Caco-2 (cell line): ENCODE data around the gene FCGR2B. TPM values are rescaled to one million over a fixed set of nuclear protein-coding genes. Genes with fewer than 3 reads are reported as not detected.
"Not testable (repeated sequence)": the region's sequence is repeated elsewhere in the genome, so short reads cannot be mapped to it uniquely, and the experiment has no call there.

ENCODE experiments used
- BruUV-seq: library from RNA; stranded (reverse); fragments of 400-500 nt; replicated peaks from 2 replicates; lab custom pipeline; 2021; lab: Mats Ljungman, UMichigan
- CTCF ChIA-PET: fragments of 300-600 bp; sonication (Branson Sonifier 250); formaldehyde crosslinking; loops from one replicate; lab custom pipeline; 2022; ENCODE audit warnings: antibody characterized with exemption; lab: Charles Lee
- POLR2A ChIA-PET: fragments of 300-600 bp; sonication (Branson Sonifier 250); formaldehyde crosslinking; loops from one replicate; lab custom pipeline; 2022; ENCODE audit warnings: antibody characterized with exemption; lab: Charles Lee
- DNase-seq, 2 experiments: peaks; one replicate each; pipeline versions ENCODE4 v3.0.0 to v3.0.0-alpha.2; 2020 to 2022
- H3K27me3 ChIP-seq: replicated peaks from 2 replicates; pipeline ENCODE4 v1.6.0; 2011; ENCODE audit warnings: low read length; ENCODE audit not compliant: control insufficient read depth, insufficient read depth
- H3K36me3 ChIP-seq: 2 replicates; pipeline ENCODE4 v1.5.1; 2011; ENCODE audit warnings: low read length; ENCODE audit not compliant: control insufficient read depth, insufficient read depth
- H3K4me1 ChIP-seq: fragments of 250-450 bp; sonication (Bioruptor Pico); 2 replicates; pipeline ENCODE4 v1.5.1; 2020; ENCODE audit warnings: mild to moderate bottlenecking
- H3K4me3 ChIP-seq: 2 replicates; pipeline ENCODE4 v1.5.1; 2011; ENCODE audit warnings: low read depth, mild to moderate bottlenecking, control low read depth, low read length
- H3K9me3 ChIP-seq: fragments of 250-450 bp; sonication (Bioruptor Pico); 2 replicates; pipeline ENCODE4 v1.5.1; 2020; ENCODE audit warnings: mild to moderate bottlenecking, moderate library complexity
- H3K27ac Mint-ChIP-seq: one replicate; pipeline ENCODE4 v1.8.0; 2022; ENCODE audit warnings: mixed read lengths; ENCODE audit not compliant: unreplicated experiment
- H3K27me3 Mint-ChIP-seq: one replicate; pipeline ENCODE4 v1.8.0; 2022; ENCODE audit warnings: mixed read lengths; ENCODE audit not compliant: insufficient read depth, unreplicated experiment
- H3K36me3 Mint-ChIP-seq: one replicate; pipeline ENCODE4 v1.8.0; 2022; ENCODE audit warnings: mild to moderate bottlenecking, mixed read lengths; ENCODE audit not compliant: insufficient read depth, unreplicated experiment
- H3K4me1 Mint-ChIP-seq: one replicate; pipeline ENCODE4 v1.8.0; 2022; ENCODE audit warnings: low read depth, mixed read lengths; ENCODE audit not compliant: unreplicated experiment
- H3K4me3 Mint-ChIP-seq: one replicate; pipeline ENCODE4 v1.8.0; 2022; ENCODE audit warnings: mild to moderate bottlenecking, moderate library complexity, mixed read lengths; ENCODE audit not compliant: unreplicated experiment
- H3K9me3 Mint-ChIP-seq: one replicate; pipeline ENCODE4 v1.8.0; 2022; ENCODE audit warnings: mixed read lengths; ENCODE audit not compliant: unreplicated experiment
- intact Hi-C: fragments of 100-400 bp; cut with micrococcal nuclease; formaldehyde crosslinking; loops from one replicate; pipeline ENCODE4 v1.10.0; 2022; ENCODE audit not compliant: unreplicated experiment
- total RNA-seq: library from RNA; stranded (reverse); gene quantifications from 2 replicates; pipeline ENCODE4 v1.2.3, GENCODE V29; 2022

The FCGR2B gene
- total RNA-seq, 1 experiment from 2014 or later, result not detected

DNA sequence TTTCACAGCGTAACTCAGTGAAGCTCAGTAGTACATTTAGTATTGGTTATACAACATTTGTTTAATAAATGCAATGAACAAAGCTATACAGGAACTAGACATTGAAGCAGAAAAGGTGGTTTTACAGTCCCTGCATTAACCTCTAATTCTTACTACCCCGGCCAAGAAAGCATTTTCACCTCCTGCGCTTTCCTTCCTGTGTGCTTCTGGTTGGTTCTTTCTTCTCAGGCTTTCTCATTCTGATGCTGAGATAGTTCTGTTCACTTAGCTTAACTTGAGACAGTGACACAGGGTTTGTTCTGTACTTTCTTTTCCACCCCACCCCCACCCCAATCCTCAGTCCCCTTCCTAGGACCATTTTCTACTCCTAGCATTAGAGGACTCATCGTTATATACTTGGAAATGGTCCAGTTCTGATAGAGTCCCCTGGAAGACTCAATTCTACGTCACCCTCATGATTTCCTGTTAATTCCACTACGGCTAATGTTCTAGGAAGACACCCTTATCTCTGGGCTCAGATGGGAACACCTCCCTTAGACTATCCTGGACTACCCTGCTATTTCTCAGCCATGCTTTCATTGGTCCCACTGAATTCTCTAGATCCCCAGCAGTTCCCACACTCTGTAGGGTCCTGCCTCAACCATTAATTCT lies 39.4 kb upstream of the FCGR2B start:
- POLR2A ChIA-PET, H3K4me1 ChIP-seq, intact Hi-C loops, H3K27ac Mint-ChIP-seq, BruUV-seq, DNase-seq, CTCF ChIA-PET, H3K36me3 ChIP-seq, H3K4me3 ChIP-seq, H3K4me1 Mint-ChIP-seq, H3K4me3 Mint-ChIP-seq, H3K27me3 Mint-ChIP-seq, H3K27me3 ChIP-seq, H3K9me3 ChIP-seq, H3K36me3 Mint-ChIP-seq, H3K9me3 Mint-ChIP-seq: not testable (repeated sequence)

DNA sequence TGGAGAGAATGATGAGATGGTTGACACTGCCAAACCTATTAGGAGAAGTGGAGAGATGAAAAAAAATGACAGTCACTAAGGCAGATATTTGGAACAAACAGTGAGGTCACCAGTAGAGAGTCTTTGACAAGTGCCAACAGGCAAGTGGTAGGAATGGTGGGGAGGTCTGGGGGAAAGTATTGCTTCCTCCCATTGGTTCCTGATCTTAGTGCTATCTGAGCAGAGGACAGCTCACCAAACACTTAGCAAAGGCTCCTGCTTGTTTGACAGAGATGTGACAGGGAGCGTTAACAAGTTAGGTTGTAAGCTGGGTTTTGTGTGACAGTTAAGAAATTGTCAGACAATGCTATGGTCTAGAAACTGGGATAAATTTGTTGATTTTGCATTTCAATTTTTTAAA lies 38.3 kb upstream of the FCGR2B start:
- H3K9me3 Mint-ChIP-seq, H3K4me1 ChIP-seq, H3K4me3 ChIP-seq, H3K27me3 Mint-ChIP-seq, intact Hi-C loops, H3K4me1 Mint-ChIP-seq, H3K27me3 ChIP-seq, BruUV-seq, DNase-seq, H3K9me3 ChIP-seq, H3K36me3 ChIP-seq, POLR2A ChIA-PET, H3K4me3 Mint-ChIP-seq, H3K27ac Mint-ChIP-seq, CTCF ChIA-PET, H3K36me3 Mint-ChIP-seq: not testable (repeated sequence)

DNA sequence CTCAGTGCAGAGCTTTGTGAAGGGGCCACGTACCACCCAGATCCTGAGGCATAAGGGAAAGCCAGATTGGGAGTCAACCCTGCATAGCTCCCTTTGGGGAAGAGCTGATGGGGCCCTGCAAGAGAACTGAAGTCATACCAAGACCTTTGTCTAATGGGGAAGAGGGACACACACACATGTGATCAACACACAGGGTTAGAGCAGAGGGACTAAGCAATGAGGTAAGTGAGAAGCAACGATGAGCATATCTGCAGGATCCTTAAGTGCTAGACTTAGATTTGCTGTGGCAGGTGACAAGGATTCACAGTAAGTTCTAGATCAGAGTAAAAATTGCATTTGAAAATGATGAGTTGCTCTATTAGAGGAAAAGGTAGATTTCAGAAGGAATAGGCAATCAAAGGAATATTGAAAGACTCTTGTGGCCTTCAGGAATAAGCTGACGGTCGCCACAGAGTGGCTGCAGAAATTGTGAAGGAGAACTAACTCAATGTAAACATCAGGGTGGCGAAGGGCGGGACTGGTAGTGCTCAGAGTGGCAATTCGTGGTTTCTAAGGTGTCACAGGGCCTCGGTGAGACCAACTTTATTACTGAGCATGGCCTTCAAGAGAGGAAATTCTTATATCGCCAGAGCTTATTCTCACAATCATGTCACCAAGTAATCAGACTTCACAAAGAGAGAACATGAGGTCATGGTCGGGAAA lies 36.3 kb upstream of the FCGR2B start:
- BruUV-seq, intact Hi-C loops, H3K4me3 Mint-ChIP-seq, H3K4me1 Mint-ChIP-seq, H3K36me3 Mint-ChIP-seq, H3K9me3 ChIP-seq, H3K27me3 Mint-ChIP-seq, DNase-seq, H3K4me3 ChIP-seq, H3K9me3 Mint-ChIP-seq, H3K27me3 ChIP-seq, H3K36me3 ChIP-seq, POLR2A ChIA-PET, H3K4me1 ChIP-seq, H3K27ac Mint-ChIP-seq, CTCF ChIA-PET: not testable (repeated sequence)

DNA sequence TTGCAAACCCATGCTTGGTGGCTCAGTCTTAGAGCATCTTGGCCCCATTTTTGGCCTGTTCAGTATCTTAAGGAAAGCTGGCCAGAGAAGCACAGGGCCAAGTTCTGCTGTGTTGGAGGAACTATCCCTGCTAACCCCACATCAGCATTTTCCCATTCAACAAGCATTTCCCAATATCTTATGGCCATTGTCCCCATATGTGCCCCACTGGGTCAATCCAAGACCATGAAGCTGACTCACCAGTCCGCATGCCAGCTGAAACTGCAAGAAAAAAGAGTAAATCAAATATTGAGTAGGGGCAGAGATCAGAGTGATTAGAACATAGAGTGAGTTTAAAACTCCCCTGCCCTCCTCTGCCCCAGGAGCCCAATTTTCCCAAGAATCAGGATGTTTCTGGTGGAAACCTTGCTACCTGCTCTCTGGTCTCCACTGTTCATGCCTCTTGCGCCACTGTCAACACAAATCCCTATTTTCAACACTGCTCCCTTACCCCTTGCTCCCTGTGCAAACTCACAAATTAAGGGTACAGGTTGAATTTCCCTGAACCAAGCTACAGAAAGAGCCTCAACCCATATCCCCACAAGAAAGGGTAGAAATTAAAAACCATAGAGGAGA lies 32.7 kb upstream of the FCGR2B start:
- H3K4me3 Mint-ChIP-seq, H3K4me1 ChIP-seq, H3K4me1 Mint-ChIP-seq, H3K4me3 ChIP-seq, BruUV-seq, POLR2A ChIA-PET, H3K27me3 ChIP-seq, H3K27me3 Mint-ChIP-seq, H3K36me3 Mint-ChIP-seq, H3K9me3 Mint-ChIP-seq, H3K27ac Mint-ChIP-seq, CTCF ChIA-PET, H3K36me3 ChIP-seq, intact Hi-C loops, H3K9me3 ChIP-seq, DNase-seq: not testable (repeated sequence)
